HG03159 (cell line): Measurements from ENCODE around the gene TTC7B.

Experiments
- ATAC-seq: cut with Tn5 transposase; IDR thresholded peaks from one replicate; pipeline ENCODE4 v1.9.1; 2021; ENCODE audit warnings: mild to moderate bottlenecking, moderate library complexity; ENCODE audit not compliant: unreplicated experiment

TTC7B gene

DNA sequence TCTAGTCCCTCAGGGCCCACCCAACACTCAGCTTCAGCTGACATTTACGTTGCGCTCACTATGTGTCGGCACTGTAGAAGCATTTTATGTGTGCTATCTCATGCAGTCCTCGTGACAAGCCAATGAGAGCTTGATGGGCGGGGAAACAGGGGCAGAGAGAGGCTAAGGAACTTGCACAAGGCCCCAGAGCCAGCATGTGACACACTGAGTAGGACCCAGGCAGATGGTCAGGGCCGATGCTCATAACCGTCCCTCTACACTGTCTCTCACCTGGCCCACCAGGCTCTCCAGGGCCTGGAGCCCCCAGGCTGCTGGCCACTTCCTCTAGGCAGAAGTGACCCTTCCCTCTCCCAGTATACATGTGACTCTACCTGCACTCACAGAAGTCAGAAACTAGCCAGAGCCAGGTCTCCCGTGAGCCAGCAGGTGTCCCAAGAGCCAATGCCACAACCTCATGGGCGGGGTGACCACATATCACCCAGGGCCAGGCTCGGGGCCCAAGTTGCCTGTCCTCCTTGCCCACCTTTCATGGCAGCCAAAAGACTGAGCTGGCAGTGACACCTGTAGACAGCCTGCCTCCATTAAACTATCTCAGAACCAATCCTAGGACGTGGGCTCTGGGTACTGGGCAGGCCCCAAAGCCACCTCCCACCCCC, 38.3 kb downstream of the TTC7B start:
- ATAC-seq: no peak

DNA sequence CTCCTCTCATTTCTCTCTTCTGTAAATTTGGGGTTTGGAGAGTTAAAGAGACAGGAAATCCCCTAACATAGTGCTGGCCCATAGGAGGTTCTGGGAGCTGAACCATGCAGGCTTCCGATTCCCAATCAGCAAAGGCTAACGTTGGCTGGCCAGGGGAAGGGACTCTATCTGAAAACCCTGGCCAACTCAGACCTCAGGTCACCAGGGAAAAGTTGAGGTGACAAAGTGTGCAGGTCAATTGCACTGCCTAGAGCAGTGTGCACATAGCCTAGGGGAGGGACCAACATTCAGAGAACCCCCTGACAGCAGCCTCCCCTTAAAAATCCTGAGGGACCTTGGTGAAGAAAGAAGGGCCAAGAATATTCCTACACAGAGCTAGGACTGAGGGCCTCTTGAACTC, 38.9 kb downstream of the TTC7B start:
- no peak for ATAC-seq

DNA sequence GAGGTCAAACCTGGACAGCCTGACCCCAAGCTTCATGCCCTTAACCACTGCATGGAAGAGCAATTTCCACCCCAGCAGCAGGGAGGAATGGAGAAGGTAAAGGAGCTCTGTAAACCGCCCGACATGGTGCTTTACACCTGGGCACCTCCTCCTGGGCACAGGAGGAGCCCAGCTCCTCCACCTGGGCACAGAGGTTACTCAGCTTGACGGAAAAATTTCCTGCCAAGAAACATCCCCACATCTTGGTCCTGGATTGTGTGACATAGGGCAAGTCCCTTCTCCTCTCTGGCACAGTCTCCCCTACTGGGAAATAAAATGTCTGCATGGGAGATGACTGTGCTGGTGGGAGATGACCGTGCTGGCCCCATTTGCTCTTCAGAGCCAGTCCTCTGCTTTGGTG, 40.8 kb downstream of the TTC7B start:
- no peak for ATAC-seq

GRCh38 chr14:90774316-90774715, 41.9 kb downstream of the TTC7B start:
- ATAC-seq: no peak

GRCh38 chr14:90773705-90774104, 42.5 kb downstream of the TTC7B start:
- no peak for ATAC-seq

DNA sequence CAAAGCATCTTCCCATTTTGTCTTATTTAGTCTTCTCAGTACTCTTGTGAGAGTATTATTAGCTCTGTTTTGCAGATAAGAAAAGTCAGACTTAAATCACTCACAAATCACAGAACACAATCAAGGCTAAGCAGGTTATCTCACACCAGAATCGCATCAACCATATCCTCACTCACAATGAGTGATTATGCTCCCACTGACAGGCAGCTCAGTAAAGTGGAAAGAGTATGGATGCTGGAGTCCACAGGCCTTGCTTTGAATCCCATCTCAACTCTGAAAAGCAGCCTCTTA, 43.1 kb downstream of the TTC7B start:
- no peak for ATAC-seq

DNA sequence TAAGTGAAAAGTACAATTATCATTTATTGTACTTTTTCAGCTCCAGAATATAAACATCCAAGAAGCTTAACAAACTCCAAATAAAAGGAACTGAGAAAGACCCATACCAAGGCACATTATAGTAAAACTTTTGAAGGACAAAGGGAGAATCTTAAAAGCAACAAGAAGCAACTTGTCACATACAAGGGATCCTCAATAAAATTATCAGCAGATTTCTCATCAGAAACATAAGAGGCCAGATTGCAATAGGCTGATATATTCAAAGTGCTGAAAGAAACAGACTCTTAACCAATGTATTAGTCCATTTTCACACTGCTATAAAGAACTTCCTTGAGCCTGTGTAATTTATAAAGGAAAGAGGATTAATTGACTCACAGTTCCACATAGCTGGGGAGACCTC, 48.3 kb downstream of the TTC7B start:
- no peak for ATAC-seq

DNA sequence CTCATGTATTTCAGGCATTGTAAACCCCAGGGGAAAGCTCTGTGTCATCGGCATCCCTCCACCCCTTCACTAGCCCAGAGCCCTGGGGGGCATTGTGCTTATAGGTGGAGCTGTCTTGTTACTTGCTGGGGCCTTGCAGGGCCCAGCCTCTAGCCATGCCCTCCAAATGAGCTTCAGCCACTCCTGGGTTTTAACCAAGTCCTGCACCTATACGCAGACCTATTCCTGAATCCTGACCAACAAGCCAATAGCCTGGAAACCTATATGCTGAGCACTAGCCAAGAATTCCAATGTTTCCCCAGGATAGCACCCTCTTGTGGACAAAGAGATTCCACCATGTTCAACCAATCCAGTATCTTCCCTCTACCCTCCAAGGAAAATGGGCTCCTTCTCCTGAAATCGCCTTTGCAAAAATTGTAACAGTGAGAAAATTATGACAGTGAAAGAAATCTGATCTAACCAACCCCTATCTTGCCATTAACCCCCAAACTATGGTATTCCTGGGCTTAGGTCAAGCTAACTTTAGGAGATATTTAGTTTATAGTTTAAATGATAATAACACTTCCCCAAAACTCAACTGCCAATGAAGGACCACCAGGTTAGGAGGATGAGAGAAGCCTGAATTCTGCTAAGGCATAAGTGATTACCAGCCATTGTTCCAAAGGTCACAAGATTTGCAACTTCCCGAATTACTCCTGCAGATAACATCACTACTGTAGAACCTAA, 55.5 kb downstream of the TTC7B start:
- no peak for ATAC-seq

DNA sequence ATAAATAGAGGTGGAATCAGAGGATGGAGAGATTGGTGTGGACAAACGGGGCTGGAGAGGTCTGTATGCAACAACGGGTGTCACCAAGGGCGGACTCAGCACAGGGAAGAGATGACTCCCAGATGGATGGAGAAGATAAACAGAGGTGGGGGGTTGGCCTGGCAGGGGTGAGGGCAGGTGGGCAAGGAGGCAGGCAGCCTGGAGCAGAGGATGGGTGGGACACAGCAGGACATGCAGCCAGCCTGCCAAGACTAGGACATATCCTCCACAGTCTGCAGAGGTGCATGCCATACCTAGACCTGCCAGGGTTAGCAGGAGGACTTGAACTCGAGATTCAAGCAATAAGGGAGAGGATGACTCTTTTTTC, 56.2 kb downstream of the TTC7B start:
- no peak for ATAC-seq

DNA sequence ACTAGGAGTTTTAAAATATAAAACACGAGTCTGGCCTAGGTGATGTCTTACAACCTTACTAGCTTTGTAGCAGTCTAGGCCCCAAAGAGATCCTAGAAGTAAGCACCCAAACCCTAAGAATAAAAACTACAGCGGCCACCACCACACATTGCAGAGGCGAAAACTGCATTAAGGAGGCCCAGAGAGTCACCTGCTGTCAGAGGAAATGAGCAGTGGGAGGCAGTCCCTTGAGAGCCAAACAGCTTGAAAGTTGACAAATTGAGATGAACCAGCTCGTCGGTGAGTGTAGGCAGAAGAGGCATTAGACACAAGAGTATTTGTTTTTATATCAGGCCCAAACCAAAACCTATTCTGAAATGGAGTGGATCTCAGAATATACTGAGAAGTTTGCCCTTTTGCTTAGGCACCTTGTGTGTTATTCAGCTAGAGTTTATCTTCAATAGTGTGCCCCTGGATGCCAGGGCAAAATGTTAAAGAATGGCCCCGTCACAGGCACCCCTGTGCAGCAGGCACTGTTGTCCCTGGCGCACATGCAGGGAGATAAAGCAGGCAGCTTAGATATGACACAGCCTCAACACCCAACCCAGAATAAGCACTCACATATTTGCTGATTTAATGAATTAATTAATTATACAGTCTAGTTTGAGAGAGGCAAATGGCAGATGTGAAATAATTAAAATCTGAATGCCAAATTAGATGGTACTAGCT, 56.7 kb downstream of the TTC7B start:
- peak; percentile 38 for ATAC-seq

GRCh38 chr14:90758959-90759358, 57.3 kb downstream of the TTC7B start:
- no peak for ATAC-seq

GRCh38 chr14:90758028-90758889, 58.0 kb downstream of the TTC7B start:
- ATAC-seq: peak; percentile 86

- ATAC-seq: no peak
These were observed 58.8 kb downstream of the TTC7B start for GRCh38 chr14:90757452-90757851.

DNA sequence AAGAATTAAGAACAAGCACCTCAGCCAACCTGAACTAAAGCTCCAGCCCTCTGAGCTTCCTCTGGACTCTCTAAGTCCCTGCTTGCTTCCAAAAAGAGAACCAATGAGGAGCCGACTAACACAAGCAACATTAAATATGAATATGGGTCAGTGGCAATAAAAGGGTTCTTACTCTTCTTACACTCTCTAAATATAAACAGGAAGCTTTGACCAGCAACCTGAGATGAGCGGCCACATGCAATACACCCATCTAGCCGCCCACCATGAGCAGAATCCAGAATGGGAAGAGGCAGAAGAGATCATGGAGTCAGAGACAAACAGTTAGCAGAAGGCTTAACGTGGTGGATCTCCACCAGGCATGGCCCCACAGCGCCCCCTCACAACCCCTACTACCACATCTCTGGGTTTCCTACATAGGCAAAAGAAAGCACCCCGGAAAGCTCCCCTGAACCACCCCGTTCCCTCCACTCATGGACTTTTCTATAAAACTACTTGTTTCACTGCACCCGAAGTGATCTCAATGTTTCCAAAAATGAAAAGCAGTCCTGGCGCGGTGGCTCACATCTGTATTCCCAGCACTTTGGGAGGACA, 59.4 kb downstream of the TTC7B start:
- no peak for ATAC-seq

GRCh38 chr14:90755661-90756304, 60.4 kb downstream of the TTC7B start:
- ATAC-seq: no peak

DNA sequence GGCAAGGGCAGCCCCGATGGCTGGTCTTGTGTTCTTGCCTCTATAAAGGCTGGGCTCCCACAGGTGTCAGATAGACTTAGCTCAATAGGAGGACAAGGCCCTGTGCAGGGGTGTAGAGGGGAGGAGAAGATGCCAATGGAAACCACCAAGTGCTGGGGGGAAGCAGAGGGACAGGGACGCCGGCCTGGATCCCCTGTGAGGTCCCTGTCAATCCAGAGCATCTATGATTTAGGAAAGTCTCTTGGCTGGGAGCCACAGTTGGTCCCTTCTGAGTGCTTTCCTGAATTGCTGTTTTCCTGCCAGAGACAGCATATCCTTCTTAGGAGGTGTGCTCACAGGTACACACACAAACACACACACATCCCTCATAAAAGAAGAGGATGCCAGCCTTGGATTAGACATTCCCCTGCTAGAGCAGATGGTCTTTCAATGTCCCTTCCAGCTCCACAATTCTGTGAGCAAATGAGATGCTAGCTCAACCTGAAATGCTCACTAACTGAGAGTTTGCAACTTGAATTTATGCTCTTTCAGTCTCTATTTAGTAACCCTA, 62.7 kb downstream of the TTC7B start:
- no peak for ATAC-seq

DNA sequence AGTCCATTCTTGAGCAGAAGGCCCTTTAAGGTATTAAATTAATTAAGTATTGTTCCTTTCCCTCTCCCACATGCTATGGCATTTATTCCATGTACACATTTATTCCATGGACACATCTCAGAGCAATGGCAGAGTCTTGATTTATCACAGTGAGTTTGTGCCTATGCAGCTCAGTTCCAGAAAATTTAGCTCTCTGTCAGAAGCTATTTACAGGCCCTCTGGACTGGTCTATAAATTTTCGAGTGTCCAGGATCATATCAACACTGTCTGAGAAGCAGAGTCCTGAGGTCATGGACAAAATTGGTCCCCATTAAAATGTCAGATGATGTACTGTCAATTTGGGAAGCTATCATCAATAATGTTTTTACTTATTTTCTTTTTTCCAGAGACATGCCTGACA, 65.5 kb downstream of the TTC7B start:
- no peak for ATAC-seq

GRCh38 chr14:90750191-90750590, 66.0 kb downstream of the TTC7B start:
- ATAC-seq: no peak

DNA sequence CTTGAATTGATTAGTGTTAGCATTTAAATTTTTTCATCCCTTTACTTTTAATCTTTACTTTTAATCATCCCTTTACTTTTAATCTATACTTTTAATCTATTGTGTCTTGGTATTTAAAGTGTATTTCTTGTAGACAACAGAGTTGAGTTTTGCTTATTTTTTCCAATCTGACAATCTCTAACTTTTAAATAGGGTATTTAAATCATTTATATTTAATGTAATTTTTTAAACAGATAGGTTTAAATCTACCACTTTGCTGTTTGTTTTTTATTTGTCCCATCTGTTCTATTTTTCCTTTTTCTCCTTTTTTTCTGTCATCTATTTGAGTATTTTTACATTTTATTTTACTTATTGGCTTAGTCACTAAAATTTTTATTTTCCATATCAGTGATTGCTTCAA, 68.3 kb downstream of the TTC7B start:
- ATAC-seq: no peak

- ATAC-seq: no peak
These were observed 72.4 kb downstream of the TTC7B start for GRCh38 chr14:90743826-90744225.
